Tibial nerve (tissue), 3 donors: Measurements from ENCODE around the gene MCF2L.

ENCODE experiments used
- CTCF ChIP-seq, 5 experiments: fragments of 200-600 bp in 3 of 5; fragments of 450-650 bp in 2 of 5; sonication (generic) in 3 of 5; IDR thresholded peaks; one replicate each; pipeline ENCODE4 v1.5.1; 2016 to 2019; ENCODE audit warnings: antibody characterized with exemption in 5 of 5, mild to moderate bottlenecking in 3 of 5, moderate library complexity in 2 of 5
- POLR2A ChIP-seq, 2 donors: fragments of 450-650 bp; IDR thresholded peaks; one replicate each; pipeline ENCODE4 v1.6.1; 2017; ENCODE audit warnings: antibody characterized with exemption in 2 of 2, mild to moderate bottlenecking in 2 of 2, moderate library complexity in 2 of 2

DNA sequence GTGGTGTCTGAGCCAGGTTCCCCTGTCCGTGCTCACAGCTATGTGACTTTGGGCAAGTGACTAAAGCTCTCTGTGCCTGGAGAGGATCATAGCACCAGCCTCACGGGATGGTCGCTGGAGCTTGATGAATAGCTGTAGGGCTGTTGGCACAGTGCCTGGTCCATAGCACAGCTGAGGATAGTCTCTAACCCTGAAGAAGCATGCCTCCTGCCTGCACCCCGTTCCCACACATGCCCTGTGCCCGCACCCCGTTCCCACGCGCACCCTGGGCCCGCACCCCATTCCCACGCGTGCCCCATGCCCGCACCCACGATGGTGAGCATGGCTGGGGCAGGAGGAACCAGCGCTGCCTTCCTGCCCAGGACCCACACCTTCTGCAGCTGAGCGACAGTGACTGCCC lies 72.9 kb downstream of the MCF2L start:
- TF ChIP-seq CTCF (IDR thresholded peaks at IDR 0.05) (no peak), POLR2A (IDR thresholded peaks at IDR 0.05) (no peak)
